Neuronal stem cell (in vitro differentiated cells): ENCODE results near the gene CCDC197.
A peak's percentile ranks its signal among the peaks of the same experiment; 100 is the strongest.

Experiments used
- DNase-seq: peaks from one replicate; pipeline ENCODE4 v3.0.0-alpha.2; 2013; ENCODE audit warnings: low spot score
- H2AFZ ChIP-seq: one replicate; pipeline ENCODE4 v1.6.1; 2013; ENCODE audit warnings: mild to moderate bottlenecking, low read length, inconsistent platforms
- H2AK5ac ChIP-seq: 2 replicates; pipeline ENCODE4 v1.6.1; 2013; ENCODE audit warnings: low read depth, mild to moderate bottlenecking, inconsistent platforms, low read length, moderate library complexity, mixed read lengths
- H2BK120ac ChIP-seq: 2 replicates; pipeline ENCODE4 v1.6.1; 2013; ENCODE audit warnings: low read depth, mild to moderate bottlenecking, inconsistent platforms, low read length, moderate library complexity, mixed read lengths
- H2BK12ac ChIP-seq: one replicate; pipeline ENCODE4 v1.6.1; 2013; ENCODE audit warnings: low read length, inconsistent platforms
- H2BK15ac ChIP-seq: 2 replicates; pipeline ENCODE4 v1.6.1; 2013; ENCODE audit warnings: mild to moderate bottlenecking, low read length, inconsistent platforms, mixed read lengths
- H2BK5ac ChIP-seq: one replicate; pipeline ENCODE4 v1.6.1; 2013; ENCODE audit warnings: inconsistent platforms, mild to moderate bottlenecking, low read length, moderate library complexity
- H3K14ac ChIP-seq: one replicate; pipeline ENCODE4 v1.6.1; 2013; ENCODE audit warnings: low read length, inconsistent platforms
- H3K18ac ChIP-seq: 2 replicates; pipeline ENCODE4 v1.6.1; 2013; ENCODE audit warnings: low read length, inconsistent platforms
- H3K23ac ChIP-seq: 2 replicates; pipeline ENCODE4 v1.6.1; 2013; ENCODE audit warnings: low read depth, mild to moderate bottlenecking, mixed read lengths, low read length, inconsistent platforms; ENCODE audit not compliant: poor library complexity
- H3K27ac ChIP-seq: replicated peaks from 3 replicates; pipeline ENCODE4 v1.5.1; 2013; ENCODE audit warnings: low read length, inconsistent platforms
- H3K27me3 ChIP-seq, 3 experiments: 2 replicates each; pipeline ENCODE4 v1.6.1; 2013; ENCODE audit warnings: low read length in 3 of 3, mild to moderate bottlenecking in 2 of 3, inconsistent platforms in 1 of 3, low read depth in 1 of 3, mixed read lengths in 1 of 3, moderate library complexity in 1 of 3; ENCODE audit not compliant: control insufficient read depth in 3 of 3, insufficient read depth in 3 of 3
- H3K36me3 ChIP-seq, 2 donors: replicated peaks in 1 of 2; 2 replicates each; pipeline ENCODE4 v1.6.1; 2013; ENCODE audit warnings: low read length in 2 of 2; ENCODE audit not compliant: control insufficient read depth in 2 of 2, insufficient read depth in 2 of 2
- H3K4ac ChIP-seq: 2 replicates; pipeline ENCODE4 v1.6.1; 2013; ENCODE audit warnings: inconsistent platforms, mild to moderate bottlenecking, low read length, moderate library complexity
- H3K4me1 ChIP-seq, 2 donors: 1 replicate in 1 of 2; 2 replicates in 1 of 2; pipeline ENCODE4 v1.6.1; 2013; ENCODE audit warnings: low read length in 2 of 2, low read depth in 1 of 2; ENCODE audit not compliant: control insufficient read depth in 2 of 2, insufficient read depth in 1 of 2
- H3K4me2 ChIP-seq: one replicate; pipeline ENCODE4 v1.6.1; 2013; ENCODE audit warnings: mild to moderate bottlenecking, low read length, inconsistent platforms; ENCODE audit not compliant: insufficient read depth, poor library complexity, severe bottlenecking
- H3K4me3 ChIP-seq, 2 donors: 2 replicates each; pipeline ENCODE4 v1.5.1; 2013; ENCODE audit warnings: low read length in 2 of 2, mild to moderate bottlenecking in 2 of 2, inconsistent platforms in 1 of 2, moderate library complexity in 1 of 2
- H3K79me1 ChIP-seq: one replicate; pipeline ENCODE4 v1.6.1; 2013; ENCODE audit warnings: low read depth, mild to moderate bottlenecking, inconsistent platforms, low read length, moderate library complexity
- H3K9ac ChIP-seq: one replicate; pipeline ENCODE4 v1.6.1; 2013; ENCODE audit warnings: mild to moderate bottlenecking, low read depth, low read length, inconsistent platforms; ENCODE audit not compliant: poor library complexity
- H3K9me3 ChIP-seq, 2 donors: replicated peaks in 1 of 2; 2 replicates each; pipeline versions ENCODE3 to v1.6.1; 2013; ENCODE audit warnings: low read length in 2 of 2, mild to moderate bottlenecking in 2 of 2, inconsistent platforms in 1 of 2, low read depth in 1 of 2, mixed read lengths in 1 of 2, moderate library complexity in 1 of 2; ENCODE audit not compliant: control insufficient read depth in 2 of 2, insufficient read depth in 1 of 2
- H4K8ac ChIP-seq: one replicate; pipeline ENCODE4 v1.6.1; 2013; ENCODE audit warnings: low read depth, mild to moderate bottlenecking, inconsistent platforms, low read length, moderate library complexity
- H4K91ac ChIP-seq: one replicate; pipeline ENCODE4 v1.6.1; 2013; ENCODE audit warnings: low read length, low read depth, mild to moderate bottlenecking, inconsistent platforms; ENCODE audit not compliant: poor library complexity
- WGBS, 2 donors: extraction: QIAGEN DNeasy Blood & Tissue Kit; methylation state at CpG; one replicate each; pipeline ENCODE4 v1.1.7; 2013; ENCODE audit warnings: missing lambda C conversion rate in 2 of 2, mixed read lengths in 1 of 2; ENCODE audit not compliant: insufficient read length in 2 of 2, insufficient replicate concordance in 1 of 2; ENCODE audit errors: extremely low coverage in 2 of 2; 5-methylcytosine and 5-hydroxymethylcytosine counted together

The CCDC197 gene

DNA sequence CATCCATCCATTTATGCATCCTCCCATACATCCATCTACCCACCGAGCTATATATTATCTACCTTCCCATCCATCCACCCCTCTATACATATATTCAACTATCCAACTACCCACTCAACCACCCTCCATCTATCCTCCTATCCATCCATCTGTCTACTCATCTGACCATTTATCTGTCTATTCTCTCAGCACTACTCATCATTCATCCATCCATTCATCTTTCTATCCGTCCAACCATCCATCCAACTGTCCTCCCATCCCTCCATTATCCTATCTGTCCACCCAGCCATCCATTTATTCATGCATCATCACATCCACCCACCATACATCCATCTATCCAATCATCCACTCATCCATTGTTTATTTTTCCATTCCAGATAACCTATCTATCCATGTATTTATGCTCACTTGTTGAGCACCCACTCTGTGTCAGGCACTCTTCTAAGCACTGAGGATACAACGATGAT lies 32.2 kb upstream of the CCDC197 start:
- H3K9ac ChIP-seq = no peak overlapping the region
- peaks cover 0 to 16% (median 0%) of the 10 kb centered on the region in 3 experiments for H3K27me3 ChIP-seq
- no peak overlapping the region for H2AK5ac ChIP-seq
- H2BK15ac ChIP-seq = no peak overlapping the region
- no peaks in the 10 kb centered on the region for H3K79me1 ChIP-seq
- no peaks in the 10 kb centered on the region for H3K36me3 ChIP-seq
- H3K14ac ChIP-seq = no peak overlapping the region
- no peak overlapping the region for H3K4me2 ChIP-seq
- no peak for DNase-seq
- H3K18ac ChIP-seq = no peak overlapping the region
- no peak overlapping the region for H2BK12ac ChIP-seq
- no peak overlapping the region for H3K27ac ChIP-seq
- 100% methylated on average over 1 to 2 of the region's 3 CpGs for WGBS, 2 donors
- H3K4ac ChIP-seq = no peak overlapping the region
- H3K9me3 ChIP-seq = no peaks in the 10 kb centered on the region
- no peak overlapping the region for H3K4me3 ChIP-seq
- peaks cover under 1 to 4% of the 10 kb centered on the region in 2 donors for H3K4me1 ChIP-seq
- H2BK5ac ChIP-seq = no peak overlapping the region
- H2BK120ac ChIP-seq = no peak overlapping the region
- H2AFZ ChIP-seq = no peak overlapping the region
- H4K8ac ChIP-seq = no peak overlapping the region
- no peak overlapping the region for H3K23ac ChIP-seq
- no peak overlapping the region for H4K91ac ChIP-seq

GRCh38 chr14:93965287-93965821 lies 31.7 kb upstream of the CCDC197 start:
- WGBS, 2 donors = no CpG with 5 or more reads among the region's 3 CpGs
- DNase-seq = no peak
- no peak overlapping the region for H3K4me2 ChIP-seq
- H3K27me3 ChIP-seq = peaks cover 0 to 16% (median 0%) of the 10 kb centered on the region in 3 experiments
- no peak overlapping the region for H3K4ac ChIP-seq
- no peaks in the 10 kb centered on the region for H3K36me3 ChIP-seq
- no peak overlapping the region for H3K9ac ChIP-seq
- H2BK5ac ChIP-seq = no peak overlapping the region
- H2AK5ac ChIP-seq = no peak overlapping the region
- no peak overlapping the region for H3K18ac ChIP-seq
- peaks cover 0 to 4% of the 10 kb centered on the region in 2 donors for H3K4me1 ChIP-seq
- no peak overlapping the region for H2BK120ac ChIP-seq
- H3K9me3 ChIP-seq = no peaks in the 10 kb centered on the region
- H2BK12ac ChIP-seq = no peak overlapping the region
- no peak overlapping the region for H2AFZ ChIP-seq
- no peak overlapping the region for H2BK15ac ChIP-seq
- H3K79me1 ChIP-seq = no peaks in the 10 kb centered on the region
- H3K23ac ChIP-seq = no peak overlapping the region
- H3K4me3 ChIP-seq = no peak overlapping the region
- H3K27ac ChIP-seq = no peak overlapping the region
- H3K14ac ChIP-seq = no peak overlapping the region
- H4K91ac ChIP-seq = no peak overlapping the region
- no peak overlapping the region for H4K8ac ChIP-seq

GRCh38 chr14:93965946-93966474 lies 31.1 kb upstream of the CCDC197 start:
- Histone ChIP-seq H3K4me3 (no peak overlapping the region), H2BK15ac (no peak overlapping the region), H3K9me3 (no peaks in the 10 kb centered on the region), H3K4me1 (peaks cover 0 to 4% of the 10 kb centered on the region in 2 donors), H3K4me2 (no peak overlapping the region), H4K8ac (no peak overlapping the region), H3K27ac (no peak overlapping the region), H3K27me3 (peaks cover 0 to 16% (median 0%) of the 10 kb centered on the region in 3 experiments), H3K23ac (no peak overlapping the region), H4K91ac (no peak overlapping the region), H3K79me1 (no peaks in the 10 kb centered on the region), H3K9ac (no peak overlapping the region), H3K14ac (no peak overlapping the region), H3K4ac (no peak overlapping the region), H3K36me3 (no peaks in the 10 kb centered on the region), H3K18ac (no peak overlapping the region), H2BK120ac (no peak overlapping the region), H2AK5ac (no peak overlapping the region), H2AFZ (no peak overlapping the region), H2BK5ac (no peak overlapping the region), H2BK12ac (no peak overlapping the region)
- no CpG with 5 or more reads among the region's 3 CpGs for whole genome bisulfite sequencing, 2 donors
- no peak for DNase-seq

DNA sequence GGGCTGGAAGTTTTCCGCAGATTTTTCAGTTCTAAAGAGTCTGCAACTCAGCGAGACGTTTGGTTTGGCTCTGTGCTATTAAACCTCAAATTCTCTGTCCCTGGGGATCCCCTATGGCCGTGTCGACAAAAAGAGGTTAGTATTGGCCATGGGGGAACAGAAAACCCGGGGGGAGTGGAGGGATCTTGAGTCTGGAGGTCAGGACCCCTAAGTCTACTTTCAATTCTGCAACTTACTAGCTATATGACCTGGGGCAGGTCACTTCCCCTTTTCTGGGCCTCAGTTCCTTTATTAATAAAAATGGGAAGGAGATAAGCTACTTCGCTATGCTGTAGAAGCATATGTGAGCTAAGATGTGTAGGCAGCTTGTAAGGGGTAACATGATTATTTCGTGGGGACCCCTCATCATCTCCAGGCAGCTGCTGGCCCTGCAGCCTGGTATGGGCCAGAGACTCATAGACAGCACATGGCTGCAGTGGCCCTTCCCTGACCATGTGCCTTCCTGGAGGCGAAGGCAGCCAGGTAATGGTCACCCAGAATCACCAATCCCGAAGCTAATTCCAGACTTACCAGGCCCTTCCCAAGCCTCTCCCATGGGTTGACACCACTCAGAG lies 29.4 kb upstream of the CCDC197 start:
- Histone ChIP-seq H2BK15ac (no peak overlapping the region), H3K9ac (no peak overlapping the region), H2AK5ac (no peak overlapping the region), H3K36me3 (no peaks in the 10 kb centered on the region), H3K14ac (no peak overlapping the region), H3K9me3 (no peaks in the 10 kb centered on the region), H2BK5ac (peak overlapping the region; percentile 67), H3K23ac (no peak overlapping the region), H2BK120ac (no peak overlapping the region), H3K4me1 (peaks cover 0 to 4% of the 10 kb centered on the region in 2 donors), H3K79me1 (no peaks in the 10 kb centered on the region), H2AFZ (no peak overlapping the region), H3K4ac (no peak overlapping the region), H3K27ac (no peak overlapping the region), H3K4me3 (no peak overlapping the region), H3K18ac (peak overlapping the region; percentile 66), H4K91ac (no peak overlapping the region), H3K27me3 (peaks cover 0 to 21% (median 0%) of the 10 kb centered on the region in 3 experiments), H4K8ac (no peak overlapping the region), H3K4me2 (no peak overlapping the region), H2BK12ac (no peak overlapping the region)
- no peak for DNase-seq
- WGBS, 2 donors = no CpG with 5 or more reads among the region's 10 CpGs
